GM12878 (cell line): ENCODE results near the gene NANOS2. TPM values are rescaled to one million over a fixed set of nuclear protein-coding genes. Genes with fewer than 3 reads are reported as not detected.

Experiments used
- ASH2L ChIP-seq: fragments of 300-600, 200-600 bp; sonication (generic); IDR thresholded peaks from 2 replicates; pipeline ENCODE4 v1.6.1; 2017; ENCODE audit warnings: low read depth, mild to moderate bottlenecking, borderline replicate concordance
- CHD1 ChIP-seq: IDR thresholded peaks from 2 replicates; pipeline ENCODE4 v1.6.1; 2012; ENCODE audit warnings: low read depth, low read length, improper control_type of control experiment
- CTCF ChIP-seq, 3 experiments: IDR thresholded peaks in 2 of 3; conservative IDR thresholded peaks in 1 of 3; 2 replicates each; pipeline ENCODE4 v1.5.1; 2011; ENCODE audit warnings: low read depth in 3 of 3, low read length in 3 of 3, mild to moderate bottlenecking in 3 of 3, control low read depth in 2 of 3, moderate library complexity in 2 of 3, inconsistent platforms in 1 of 3, mixed read lengths in 1 of 3; ENCODE audit not compliant: control insufficient read depth in 2 of 3, insufficient read depth in 1 of 3; ENCODE audit errors: extremely low read depth in 1 of 3
- E2F8 ChIP-seq: fragments of 450-650 bp; IDR thresholded peaks from 2 replicates; pipeline ENCODE4 v1.6.1; 2018; ENCODE audit warnings: mild to moderate bottlenecking, low read depth, moderate library complexity; ENCODE audit not compliant: partially characterized antibody
- E4F1 ChIP-seq: fragments of 450-650 bp; IDR thresholded peaks from 2 replicates; pipeline ENCODE4 v1.6.1; 2018; ENCODE audit warnings: borderline replicate concordance, mild to moderate bottlenecking; ENCODE audit not compliant: partially characterized antibody
- HDAC6 ChIP-seq: fragments of 200-600 bp; sonication (generic); IDR thresholded peaks from one replicate; pipeline ENCODE4 v1.8.0; 2017; ENCODE audit warnings: antibody characterized with exemption; ENCODE audit not compliant: unreplicated experiment
- HDGF ChIP-seq: fragments of 450-650 bp; IDR thresholded peaks from 2 replicates; pipeline ENCODE4 v1.6.1; 2016; ENCODE audit warnings: antibody characterized with exemption
- MTA2 ChIP-seq: fragments of 450-650 bp; IDR thresholded peaks from 2 replicates; pipeline ENCODE4 v1.6.1; 2016; ENCODE audit warnings: low read depth, mild to moderate bottlenecking, moderate library complexity
- PBX3 ChIP-seq: IDR thresholded peaks from 2 replicates; pipeline ENCODE4 v1.6.1; 2011; ENCODE audit warnings: mild to moderate bottlenecking, low read depth, low read length, moderate library complexity; ENCODE audit not compliant: insufficient replicate concordance
- RCOR1 ChIP-seq: conservative IDR thresholded peaks from 2 replicates; pipeline ENCODE4 v1.6.1; 2012; ENCODE audit warnings: low read depth, low read length, improper control_type of control experiment
- RFX5 ChIP-seq: IDR thresholded peaks from 2 replicates; pipeline ENCODE4 v1.6.1; 2011; ENCODE audit warnings: low read depth, low read length, improper control_type of control experiment
- SMAD1 ChIP-seq: fragments of 450-650 bp; IDR thresholded peaks from 2 replicates; pipeline ENCODE4 v1.6.1; 2018; ENCODE audit warnings: mild to moderate bottlenecking, low read depth; ENCODE audit not compliant: partially characterized antibody
- SREBF2 ChIP-seq: IDR thresholded peaks from 2 replicates; pipeline ENCODE4 v1.6.1; 2012; ENCODE audit warnings: mild to moderate bottlenecking, low read length
- SUPT20H ChIP-seq: IDR thresholded peaks from 2 replicates; pipeline ENCODE4 v1.6.1; 2011; ENCODE audit warnings: low read depth, mild to moderate bottlenecking, low read length, moderate library complexity, borderline replicate concordance; ENCODE audit not compliant: control insufficient read depth
- polyA plus RNA-seq, 11 experiments: library from polyadenylated mRNA; depleted of rRNA in 4 of 11; unstranded in 6 of 11; stranded (reverse) in 5 of 11; fragments of >200 nt; fragmentation: Nextera tagmentation in 4 of 11; fragmentation: Illumina TruSeq in 1 of 11; extraction: Ambion mirVana in 4 of 11; extraction: Trizol in 1 of 11; gene quantifications; 1 replicate in 1 of 11; 2 replicates in 10 of 11; pipeline versions ENCODE4 v1.2.1 to v1.2.3, GENCODE V29; 2011 to 2016; ENCODE audit warnings: inconsistent platforms in 2 of 11, missing spikeins in 2 of 11, low read depth in 1 of 11
- total RNA-seq, 4 experiments: library from RNA; depleted of rRNA in 3 of 4; stranded (reverse); fragments of >200 nt in 3 of 4; fragmentation: Illumina TruSeq in 1 of 4; extraction: Trizol in 1 of 4; gene quantifications; 2 replicates each; pipeline versions ENCODE4 v1.2.1 to v1.2.3, GENCODE V29; 2013 to 2021
- TF ChIP-seq, protein P1 (sequence below): fragments of 450-650 bp; IDR thresholded peaks from 2 replicates; pipeline ENCODE4 v1.6.1; 2014; ENCODE audit warnings: mild to moderate bottlenecking
- TF ChIP-seq, protein P2 (sequence below): fragments of 450-650 bp; IDR thresholded peaks from 2 replicates; pipeline ENCODE4 v1.6.1; 2016; ENCODE audit warnings: mild to moderate bottlenecking

Gene NANOS2
- total and polyA plus RNA-seq, 10 of the 15 experiments (the other 5 are each of a cell fraction or from before 2014, with no cell fraction given): not detected

- TF ChIP-seq E2F8 (no peak), CHD1 (no peak), E4F1 (peak; percentile 22), HDAC6 (no peak), RCOR1 (no peak), ASH2L (no peak), HDGF (no peak; the same call in 1 of the 2 replicates), SREBF2 (no peak), SMAD1 (no peak), RFX5 (peak; percentile 36; the same call in 1 of the 2 replicates), SUPT20H (no peak), PBX3 (no peak), CTCF (IDR thresholded peaks at IDR 0.05 in 2 of 3, conservative IDR thresholded peaks at IDR 0.05 in 1 of 3; ENCODE audit: control insufficient read depth in 2 of 3, extremely low read depth in 1 of 3, insufficient read depth in 1 of 3, low read depth in 3 of 3, low read length in 3 of 3) (no peak), MTA2 (no peak)
- TF ChIP-seq, protein P1, sequence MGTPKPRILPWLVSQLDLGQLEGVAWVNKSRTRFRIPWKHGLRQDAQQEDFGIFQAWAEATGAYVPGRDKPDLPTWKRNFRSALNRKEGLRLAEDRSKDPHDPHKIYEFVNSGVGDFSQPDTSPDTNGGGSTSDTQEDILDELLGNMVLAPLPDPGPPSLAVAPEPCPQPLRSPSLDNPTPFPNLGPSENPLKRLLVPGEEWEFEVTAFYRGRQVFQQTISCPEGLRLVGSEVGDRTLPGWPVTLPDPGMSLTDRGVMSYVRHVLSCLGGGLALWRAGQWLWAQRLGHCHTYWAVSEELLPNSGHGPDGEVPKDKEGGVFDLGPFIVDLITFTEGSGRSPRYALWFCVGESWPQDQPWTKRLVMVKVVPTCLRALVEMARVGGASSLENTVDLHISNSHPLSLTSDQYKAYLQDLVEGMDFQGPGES: no peak; the same call in 1 of the 2 replicates
- TF ChIP-seq, protein P2, sequence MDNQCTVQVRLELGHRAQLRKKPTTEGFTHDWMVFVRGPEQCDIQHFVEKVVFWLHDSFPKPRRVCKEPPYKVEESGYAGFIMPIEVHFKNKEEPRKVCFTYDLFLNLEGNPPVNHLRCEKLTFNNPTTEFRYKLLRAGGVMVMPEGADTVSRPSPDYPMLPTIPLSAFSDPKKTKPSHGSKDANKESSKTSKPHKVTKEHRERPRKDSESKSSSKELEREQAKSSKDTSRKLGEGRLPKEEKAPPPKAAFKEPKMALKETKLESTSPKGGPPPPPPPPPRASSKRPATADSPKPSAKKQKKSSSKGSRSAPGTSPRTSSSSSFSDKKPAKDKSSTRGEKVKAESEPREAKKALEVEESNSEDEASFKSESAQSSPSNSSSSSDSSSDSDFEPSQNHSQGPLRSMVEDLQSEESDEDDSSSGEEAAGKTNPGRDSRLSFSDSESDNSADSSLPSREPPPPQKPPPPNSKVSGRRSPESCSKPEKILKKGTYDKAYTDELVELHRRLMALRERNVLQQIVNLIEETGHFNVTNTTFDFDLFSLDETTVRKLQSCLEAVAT: no peak
These were observed 11.6 kb downstream of the NANOS2 start (continued) for GRCh38 chr19:45902651-45903625.
